Measurements from ENCODE around the gene CAMK2D.

The CAMK2D gene

DNA sequence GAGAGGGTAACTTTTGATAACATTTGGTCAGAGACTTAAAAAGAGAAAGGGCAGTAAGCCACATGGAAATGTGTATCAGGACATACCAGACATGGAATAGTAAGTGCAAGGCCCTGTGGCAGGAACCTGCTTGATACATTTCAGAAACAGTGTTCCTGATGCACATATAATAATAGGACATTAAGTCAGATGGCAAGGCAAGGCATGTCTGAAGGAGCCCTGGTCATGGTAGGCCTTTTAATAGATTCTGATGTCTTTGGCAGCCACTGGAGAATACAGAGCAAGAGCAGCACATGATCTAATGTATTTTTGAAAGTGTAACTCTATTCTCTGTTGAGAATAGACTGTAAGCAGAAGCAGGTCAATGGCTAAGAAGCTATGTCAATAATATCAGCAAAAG is 279.7 kb downstream of the CAMK2D start:
- no peak for DNase-seq (ENCODE audit: low read depth in 1 of 2, low spot score in 1 of 2)

DNA sequence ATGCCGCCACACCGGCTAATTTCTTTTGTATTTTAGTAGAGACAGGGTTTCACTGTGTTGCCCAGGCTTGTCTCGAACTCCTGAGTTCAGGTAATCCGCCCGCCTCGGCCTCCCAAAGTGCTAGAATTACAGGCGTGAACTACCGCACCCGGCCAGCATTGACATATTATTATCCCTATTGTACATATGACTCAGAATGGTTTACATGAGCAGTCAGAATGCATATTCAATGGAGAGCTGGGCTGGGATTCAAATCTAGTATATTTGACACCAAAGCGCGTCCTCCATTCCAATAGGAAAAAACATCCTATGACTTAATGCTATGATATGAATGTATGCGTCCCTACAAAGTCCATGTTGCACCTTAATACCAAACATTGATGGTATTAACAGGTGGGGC is 281.4 kb downstream of the CAMK2D start:
- DNase-seq (ENCODE audit: low read depth in 1 of 2, low spot score in 1 of 2) = no peak

DNA sequence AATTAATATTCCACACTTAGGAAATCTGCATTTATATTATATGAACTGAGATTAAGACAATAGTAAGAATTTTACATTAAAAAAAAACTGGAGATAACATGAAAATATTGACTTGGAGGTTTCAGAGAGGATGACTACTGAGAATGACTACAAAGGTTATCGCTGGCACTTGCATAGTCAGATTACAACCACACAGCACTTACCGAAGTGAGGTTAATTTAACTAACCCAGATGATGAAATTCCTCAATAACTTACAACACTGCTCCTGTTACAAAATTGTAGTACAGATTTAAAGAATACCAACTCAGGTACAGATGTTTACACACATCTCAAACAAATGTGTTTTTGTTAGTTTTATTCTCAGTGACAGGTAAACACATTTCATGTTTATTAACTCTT is 283.5 kb downstream of the CAMK2D start:
- no peak for DNase-seq (ENCODE audit: low read depth in 1 of 2, low spot score in 1 of 2)

DNA sequence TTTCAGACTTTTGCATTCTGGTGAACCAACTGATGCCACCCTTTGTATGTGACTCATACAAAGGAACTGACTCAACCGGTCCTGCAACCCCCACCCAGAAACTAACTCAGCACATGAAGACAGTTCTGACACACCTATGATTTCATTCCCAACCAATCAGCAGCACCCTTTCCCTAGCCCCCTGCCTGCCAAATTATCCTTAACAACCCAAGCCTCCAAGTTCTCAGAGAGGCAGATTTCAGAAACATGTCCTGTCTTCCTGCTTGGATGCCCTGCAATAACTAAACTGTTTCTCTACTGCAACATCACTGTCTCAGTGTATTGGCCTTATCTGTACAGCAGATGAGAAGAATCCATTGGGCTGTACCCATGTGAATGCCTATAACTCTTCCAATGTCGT is 284.7 kb downstream of the CAMK2D start:
- no peak for DNase-seq (ENCODE audit: low read depth in 1 of 2, low spot score in 1 of 2)

DNA sequence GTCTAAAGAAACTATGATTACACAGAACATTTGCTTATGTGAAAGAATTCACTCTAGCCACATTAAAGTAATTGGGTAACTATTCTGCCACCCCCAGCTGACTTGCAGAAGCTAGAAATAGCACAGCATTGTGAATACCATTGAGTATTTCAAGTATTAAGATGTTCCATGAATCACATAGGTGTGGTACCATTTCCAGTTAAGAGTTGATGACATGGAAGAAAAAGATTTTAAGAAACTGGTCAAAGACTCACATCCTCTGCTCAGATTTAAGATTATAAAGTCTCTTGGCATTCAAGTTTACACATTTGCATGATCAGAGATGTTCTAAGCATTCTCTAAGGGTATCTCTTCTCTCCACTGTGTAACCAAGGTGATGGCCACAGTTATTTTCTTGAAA is 287.5 kb downstream of the CAMK2D start:
- DNase-seq (ENCODE audit: low read depth in 1 of 2, low spot score in 1 of 2) = no peak

DNA sequence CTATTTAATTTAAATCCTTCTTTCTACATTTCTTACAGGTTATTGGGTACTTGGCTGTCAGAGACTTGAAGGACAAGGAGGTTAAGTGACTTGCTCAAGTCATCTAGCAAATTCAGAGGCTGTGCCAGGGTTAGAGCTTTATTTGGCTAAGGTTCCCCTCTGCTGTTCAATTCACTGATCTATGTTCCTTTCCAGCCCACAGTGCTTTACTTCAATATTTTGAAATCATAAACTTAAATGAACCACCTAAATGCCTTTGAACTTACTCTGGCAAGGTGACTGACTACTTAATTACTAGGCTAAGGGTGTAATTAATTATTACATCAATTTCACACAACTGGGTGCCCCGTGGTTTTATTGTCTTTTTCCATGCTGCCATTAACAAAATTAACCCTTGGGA is 288.7 kb downstream of the CAMK2D start:
- DNase-seq (ENCODE audit: low read depth in 1 of 2, low spot score in 1 of 2) = no peak

DNA sequence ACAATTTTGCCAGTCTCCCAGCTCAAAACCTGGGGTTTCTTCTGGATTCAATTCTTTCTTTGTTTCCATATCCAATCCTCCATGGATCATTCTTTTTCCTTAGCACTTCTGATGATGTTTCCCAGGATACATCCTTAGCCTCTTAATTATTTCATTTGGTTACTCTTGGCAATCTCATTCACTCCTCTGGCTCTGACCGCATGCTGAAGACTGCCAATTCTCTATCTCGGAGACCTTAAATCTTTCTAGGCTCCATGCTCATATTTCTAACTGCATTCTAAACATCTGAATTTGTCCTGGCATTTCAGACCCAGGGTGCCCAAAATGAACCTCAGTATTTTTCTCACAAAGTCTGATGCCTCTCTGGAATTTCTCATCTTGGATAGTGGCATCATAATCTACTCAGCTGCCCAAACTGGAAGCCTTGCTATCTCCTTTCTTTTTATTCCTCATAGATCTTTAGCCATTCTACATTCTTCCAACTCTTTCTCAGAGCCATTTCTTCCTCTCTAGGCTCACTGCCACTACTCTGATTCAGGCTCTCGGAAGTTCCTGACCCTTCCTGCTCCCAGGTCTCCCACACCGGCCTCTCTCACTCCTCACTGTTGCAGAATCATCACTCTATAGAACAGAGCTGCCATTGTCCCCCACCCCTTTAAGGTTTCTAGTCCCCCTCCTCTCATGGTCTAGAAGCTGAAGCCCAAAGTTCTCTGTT is 290.2 kb downstream of the CAMK2D start:
- no peak for DNase-seq (ENCODE audit: low read depth in 1 of 2, low spot score in 1 of 2)

DNA sequence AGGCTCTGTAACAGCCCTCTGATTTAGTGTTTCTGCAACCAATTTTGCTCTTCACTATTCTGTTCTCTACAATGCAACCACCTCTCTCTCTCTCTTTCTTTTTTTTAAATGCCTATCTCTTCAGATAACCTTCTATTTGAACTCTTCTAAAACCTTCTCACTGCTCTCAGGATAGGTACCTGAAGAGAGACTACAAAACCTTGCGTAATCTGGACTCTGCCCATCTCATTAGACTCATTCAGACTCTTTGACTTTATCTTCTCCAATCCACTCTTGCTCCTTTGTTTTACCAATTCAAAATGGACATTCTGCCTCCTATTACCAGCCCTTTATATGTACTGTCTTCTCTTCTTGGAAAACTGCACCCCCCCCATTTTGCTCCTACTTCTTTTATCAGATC is 291.6 kb downstream of the CAMK2D start:
- no peak for DNase-seq (ENCODE audit: low read depth in 1 of 2, low spot score in 1 of 2)

DNA sequence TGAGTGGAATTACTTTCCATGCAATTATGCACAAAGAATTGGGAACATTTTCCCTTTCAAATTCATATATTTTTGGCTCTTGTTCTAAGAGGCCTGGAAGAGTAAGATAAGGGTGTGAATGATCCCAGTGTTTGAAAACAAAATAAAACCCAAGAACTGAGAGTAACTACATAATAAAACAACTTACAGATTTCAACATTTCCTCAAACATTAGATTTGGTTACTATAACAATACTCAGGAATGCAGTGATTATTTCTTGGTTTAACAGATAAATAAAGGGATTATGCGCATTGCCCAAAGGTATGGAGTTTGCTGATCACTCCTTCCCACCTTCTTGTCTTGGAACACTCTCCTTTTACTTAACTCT is 292.5 kb downstream of the CAMK2D start:
- no peak for DNase-seq (ENCODE audit: low read depth in 1 of 2, low spot score in 1 of 2)

DNA sequence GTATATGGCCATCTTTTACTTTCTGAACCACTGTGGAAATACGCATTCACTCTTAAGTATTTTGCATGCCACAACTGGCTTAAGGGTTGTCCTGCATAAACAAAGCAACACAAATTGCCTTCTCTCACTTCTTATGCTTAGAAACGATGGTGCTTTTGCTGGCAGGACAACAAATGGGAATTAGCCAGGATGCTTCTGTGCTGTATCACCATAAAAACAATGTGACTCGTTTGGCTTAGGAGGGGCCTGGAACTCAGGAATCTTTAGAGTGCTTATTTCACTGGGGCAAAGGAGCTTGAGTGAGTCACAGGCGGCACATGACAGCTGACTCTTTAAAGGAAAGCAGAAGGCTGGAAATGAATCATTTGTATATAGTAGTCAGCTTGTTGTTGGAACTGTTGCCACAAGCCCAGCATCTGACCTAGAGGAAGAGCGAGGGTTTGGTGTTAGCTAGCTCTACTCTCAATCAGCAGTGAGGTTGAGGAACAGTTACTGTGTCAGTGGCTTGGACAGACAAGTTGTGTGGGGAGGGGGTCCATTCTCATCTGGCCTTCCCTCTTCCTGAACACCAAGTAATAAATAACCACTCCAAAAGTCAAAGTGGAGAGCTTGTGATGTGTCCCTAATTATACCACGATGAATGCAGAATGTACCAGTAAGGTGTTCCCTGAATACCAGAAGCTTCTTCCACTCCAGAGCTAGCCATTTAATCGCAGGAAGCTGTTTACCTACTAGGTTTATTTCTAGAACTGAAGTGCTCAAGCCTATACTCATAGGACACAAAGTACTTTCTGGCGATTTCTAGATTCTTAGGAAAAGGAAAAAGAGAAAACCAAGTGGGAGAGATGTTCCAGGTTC is 293.1 kb downstream of the CAMK2D start:
- DNase-seq (ENCODE audit: low read depth in 1 of 2, low spot score in 1 of 2) = no peak

DNA sequence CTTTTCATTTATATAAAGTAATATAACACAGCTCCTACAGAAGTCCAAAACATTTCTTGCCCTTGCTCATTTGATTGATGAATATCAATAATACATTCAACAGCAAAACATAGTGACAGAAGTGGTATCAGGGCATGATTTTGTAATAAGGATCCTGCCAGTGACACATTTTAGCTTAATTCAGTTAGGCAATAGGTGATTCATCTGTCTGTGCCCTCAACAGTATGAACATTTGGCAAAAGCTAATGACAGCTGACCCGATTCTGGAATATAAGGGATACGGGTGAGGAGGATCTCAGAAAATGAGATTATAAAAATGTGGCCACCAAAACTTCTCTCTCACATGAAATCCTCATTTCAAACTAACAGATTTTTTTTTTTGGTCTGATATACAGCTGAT is 294.0 kb downstream of the CAMK2D start:
- no peak for DNase-seq (ENCODE audit: low read depth in 1 of 2, low spot score in 1 of 2)

DNA sequence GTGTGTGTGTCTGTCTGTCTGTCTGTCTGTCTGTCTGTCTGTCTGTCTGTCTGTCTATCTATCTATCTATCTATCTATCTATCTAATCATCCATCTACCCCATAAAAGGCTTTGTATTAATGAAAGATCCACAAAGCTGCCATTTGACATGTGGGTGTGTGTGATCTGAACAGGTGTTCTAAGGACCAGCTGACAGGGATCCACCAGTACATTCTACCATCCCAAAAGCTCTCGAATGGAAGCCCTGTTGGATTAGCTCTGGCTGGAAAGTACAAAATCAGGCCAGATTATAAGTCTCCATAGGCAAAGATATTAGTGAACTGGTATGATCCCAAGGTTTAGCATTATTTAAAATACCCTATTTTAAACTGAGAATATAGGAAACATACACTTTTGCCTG is 299.3 kb downstream of the CAMK2D start:
- DNase-seq (ENCODE audit: low read depth in 1 of 2, low spot score in 1 of 2) = no peak

DNA sequence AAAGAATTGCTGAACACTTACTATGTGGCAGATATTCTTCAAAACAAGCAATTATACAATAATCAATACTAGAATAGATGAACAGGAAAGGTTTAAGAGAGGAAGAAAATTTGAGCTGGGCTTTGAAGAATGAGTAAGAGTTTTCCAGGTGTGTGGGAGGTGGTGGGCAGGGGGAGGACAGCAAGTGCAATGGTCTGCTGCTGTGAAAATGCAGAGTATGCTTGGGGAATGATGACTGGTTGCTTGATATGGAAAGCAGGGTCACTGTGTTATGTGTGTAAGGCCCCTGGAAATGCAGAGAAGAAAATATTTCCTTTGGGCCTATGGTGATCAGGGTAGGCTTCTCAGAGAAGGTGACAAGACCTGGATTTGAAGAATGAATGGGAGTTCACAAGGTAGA is 300.3 kb downstream of the CAMK2D start:
- DNase-seq (ENCODE audit: low read depth in 1 of 2, low spot score in 1 of 2) = no peak

DNA sequence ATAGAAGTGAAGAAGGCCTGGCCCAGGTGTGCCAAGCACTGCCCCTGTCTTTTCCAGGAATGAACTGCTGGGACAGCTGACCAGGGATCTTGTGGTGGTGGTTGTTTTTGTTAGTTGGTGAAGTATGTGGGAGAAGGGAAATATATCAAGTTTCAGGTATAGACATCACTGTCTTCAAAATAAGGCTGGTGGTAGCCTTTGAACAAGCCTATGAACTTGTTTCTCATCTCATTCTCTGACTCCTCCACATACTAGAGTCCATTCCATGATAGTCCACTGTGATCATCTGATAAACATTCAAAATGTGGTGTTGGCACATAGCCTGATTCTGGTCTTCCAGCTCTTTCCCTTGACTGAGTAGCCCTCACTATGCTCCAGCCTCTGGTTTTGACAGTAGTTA is 303.7 kb downstream of the CAMK2D start:
- no peak for DNase-seq (ENCODE audit: low read depth in 1 of 2, low spot score in 1 of 2)

DNA sequence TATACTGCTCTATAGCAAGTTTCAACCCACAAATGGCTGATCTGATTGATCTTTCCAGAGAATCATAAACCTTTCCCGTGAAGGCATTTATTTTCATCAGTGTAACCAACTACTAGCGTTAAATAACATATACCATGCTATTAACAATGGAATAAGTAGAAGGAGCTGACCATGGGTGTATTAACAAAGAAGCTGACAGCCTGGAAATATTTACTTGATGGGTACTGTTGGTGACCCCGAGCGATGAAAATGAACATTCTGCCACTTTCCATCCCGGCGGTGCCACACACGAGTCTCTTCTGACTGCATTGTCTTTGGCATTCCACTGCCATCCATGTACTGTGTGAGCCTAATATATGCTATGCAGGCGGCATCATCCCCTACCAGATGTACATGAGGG is 304.4 kb downstream of the CAMK2D start:
- DNase-seq (ENCODE audit: low read depth in 1 of 2, low spot score in 1 of 2) = no peak

DNA sequence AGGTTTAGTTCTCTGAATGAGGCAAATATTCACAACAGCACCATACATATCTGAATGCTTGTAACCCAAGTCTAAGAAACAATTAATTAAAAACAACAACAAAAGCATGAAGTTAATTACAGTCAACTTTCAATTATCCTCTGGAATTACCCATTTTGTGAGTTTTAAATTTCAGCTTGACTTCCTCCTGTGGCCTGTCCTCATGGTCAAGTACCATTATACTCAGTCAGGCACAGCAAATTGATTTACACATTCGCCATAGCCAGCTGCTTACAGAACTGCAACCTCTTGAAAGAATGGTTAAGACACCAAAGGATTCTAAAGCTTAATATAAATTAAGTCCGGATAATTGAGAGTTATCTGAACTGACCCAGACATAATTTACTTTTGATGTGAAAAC is 306.5 kb downstream of the CAMK2D start:
- no peak for DNase-seq (ENCODE audit: low read depth in 1 of 2, low spot score in 1 of 2)

DNA sequence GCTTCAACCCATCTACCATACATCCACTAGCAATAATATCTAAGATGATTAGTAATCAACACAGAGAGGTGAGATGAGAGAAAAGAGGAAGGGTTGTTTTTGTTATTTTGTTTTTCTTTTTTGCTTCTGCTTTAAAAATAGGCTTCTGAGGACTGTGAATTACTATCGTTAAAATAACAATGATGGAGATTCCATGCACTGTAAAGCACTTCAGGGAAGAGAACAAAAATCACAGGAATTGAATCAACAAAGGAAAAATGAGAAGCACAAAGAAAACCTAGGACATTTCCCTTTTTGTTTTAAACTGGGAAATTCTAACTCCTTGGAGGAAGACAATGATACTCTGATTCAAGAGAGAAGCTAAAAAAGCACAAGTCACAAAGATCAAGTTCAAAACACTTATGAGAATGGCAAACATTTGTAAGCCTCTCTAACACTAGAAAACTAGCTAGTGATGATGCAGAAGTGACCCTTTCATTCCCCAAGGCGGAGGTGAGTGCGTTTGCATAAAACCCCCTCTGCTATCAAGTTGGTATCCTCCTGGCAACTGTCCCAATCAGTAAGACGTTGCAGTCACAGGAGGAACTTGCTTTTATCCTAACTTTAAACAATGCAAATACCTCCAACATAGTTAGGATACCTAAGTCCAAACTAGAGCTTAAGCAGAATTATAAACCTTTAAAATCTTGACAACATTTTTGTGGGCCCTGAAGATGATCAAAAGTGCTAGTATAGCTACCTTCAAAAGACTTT is 308.5 kb downstream of the CAMK2D start:
- DNase-seq (ENCODE audit: low read depth in 1 of 2, low spot score in 1 of 2) = no peak

DNA sequence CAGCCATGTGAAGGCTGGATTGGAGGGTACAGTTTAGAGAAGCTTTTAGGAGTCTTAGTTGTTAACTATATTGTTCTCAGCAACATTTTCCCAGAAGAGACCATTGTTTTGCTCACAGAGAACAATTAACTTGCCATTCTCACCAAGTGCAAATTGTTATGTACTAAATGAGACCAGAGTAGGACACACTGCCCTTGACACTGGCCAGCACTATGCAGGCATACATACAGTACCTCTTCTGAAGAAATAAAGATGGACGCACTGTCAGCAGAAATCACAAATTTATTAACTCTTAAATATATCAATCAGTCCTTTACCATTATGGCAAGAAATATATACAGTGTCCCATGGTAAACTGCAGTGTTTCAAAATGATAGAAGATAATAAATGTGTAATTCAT is 309.4 kb downstream of the CAMK2D start:
- DNase-seq (ENCODE audit: low read depth in 1 of 2, low spot score in 1 of 2) = no peak

DNA sequence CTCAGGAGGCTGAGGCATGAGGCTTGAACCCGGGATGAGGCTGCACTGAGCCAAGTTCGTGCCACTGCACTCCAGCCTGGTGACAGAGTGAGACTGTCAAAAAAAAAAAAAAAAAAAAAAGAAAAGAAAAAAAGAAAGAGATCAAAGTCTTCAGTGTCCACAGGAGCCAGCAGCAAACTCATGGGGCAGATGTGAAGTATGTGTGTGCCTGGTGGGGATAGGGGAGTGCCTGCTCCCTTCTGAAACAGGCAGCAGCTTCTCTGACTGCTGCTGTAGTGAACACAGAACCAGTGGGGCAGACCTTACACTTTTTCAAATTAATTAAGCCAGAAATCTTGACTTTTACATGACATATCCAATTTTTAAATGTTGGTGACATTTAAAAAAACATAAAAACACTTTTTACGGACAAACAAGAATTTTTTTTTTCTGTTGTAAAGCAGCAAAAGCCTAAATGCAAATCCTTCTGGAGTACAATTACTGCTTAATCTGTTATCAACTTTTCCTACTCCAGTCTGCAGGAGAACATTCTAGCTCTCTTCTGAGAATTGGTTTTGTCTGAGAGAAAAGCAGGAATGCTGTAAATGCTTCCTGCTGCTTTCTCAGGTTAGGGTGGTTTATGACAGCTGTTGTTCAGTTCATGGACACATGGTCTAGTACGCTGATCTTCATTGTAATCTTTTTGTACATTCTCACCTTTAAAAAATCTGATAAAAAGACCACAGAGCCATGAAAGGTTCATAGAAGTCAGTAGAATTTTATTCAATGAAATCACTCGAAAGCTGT is 311.1 kb downstream of the CAMK2D start:
- no peak for DNase-seq (ENCODE audit: low read depth in 1 of 2, low spot score in 1 of 2)

DNA sequence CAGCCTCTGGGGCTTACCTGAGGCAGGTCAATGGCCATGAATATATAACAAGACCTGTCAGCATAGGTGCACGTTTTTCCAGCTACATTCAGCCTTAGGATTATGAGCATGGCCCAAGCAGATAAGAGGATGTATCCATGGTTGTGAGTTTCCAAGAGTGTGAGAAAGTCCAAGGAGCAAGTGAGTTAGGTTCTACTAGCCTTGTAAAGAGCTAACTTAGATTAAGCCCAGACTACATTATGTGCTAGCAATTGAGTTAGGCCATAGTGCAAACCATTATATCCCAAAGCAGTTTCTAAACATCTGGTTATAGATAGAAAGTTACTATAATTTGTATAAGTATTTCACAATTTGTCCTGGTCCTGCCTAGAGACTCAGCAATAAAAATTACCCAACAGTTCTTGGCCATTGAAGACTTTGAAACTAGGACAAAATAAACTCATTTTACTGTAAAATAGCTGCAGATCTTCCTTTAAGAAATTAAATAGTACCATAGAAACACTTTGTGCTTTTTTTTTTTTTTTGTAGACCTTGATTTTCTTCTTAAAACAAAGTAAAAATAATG is 312.0 kb downstream of the CAMK2D start:
- DNase-seq (ENCODE audit: low read depth in 1 of 2, low spot score in 1 of 2) = no peak

DNA sequence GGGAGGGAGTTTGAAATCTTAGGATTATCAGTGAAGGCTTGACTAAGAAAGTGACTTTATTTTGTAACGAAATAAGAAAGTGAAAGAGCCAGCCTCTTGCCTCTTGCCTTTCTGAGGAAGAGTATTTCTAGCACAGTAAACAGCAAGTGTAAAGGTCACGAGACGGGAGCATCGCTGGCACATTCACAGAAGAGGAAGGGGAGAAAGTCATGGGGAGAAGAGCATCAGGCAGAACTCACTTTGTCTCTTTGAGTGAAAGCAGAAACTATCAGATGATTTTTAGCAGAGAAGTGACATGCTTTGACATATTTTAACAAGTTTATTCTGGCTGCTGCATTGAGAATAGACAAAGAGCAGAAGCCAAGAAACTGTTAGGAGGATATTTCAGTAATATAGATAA is 313.8 kb downstream of the CAMK2D start:
- DNase-seq (ENCODE audit: low read depth in 1 of 2, low spot score in 1 of 2) = no peak

All from activated T-helper 1 cell treated with anti-CD3 and anti-CD28 coated beads, Interleukin-2, amount 50 U/mL, for 16 hours (primary cell).